Kidney capillary endothelial cell (primary cell): ENCODE data around the gene EPPIN.

Experiments
- DNase-seq: peaks from one replicate; pipeline ENCODE4 v3.0.0-alpha.2; 2018; ENCODE audit warnings: low spot score

EPPIN gene

DNA sequence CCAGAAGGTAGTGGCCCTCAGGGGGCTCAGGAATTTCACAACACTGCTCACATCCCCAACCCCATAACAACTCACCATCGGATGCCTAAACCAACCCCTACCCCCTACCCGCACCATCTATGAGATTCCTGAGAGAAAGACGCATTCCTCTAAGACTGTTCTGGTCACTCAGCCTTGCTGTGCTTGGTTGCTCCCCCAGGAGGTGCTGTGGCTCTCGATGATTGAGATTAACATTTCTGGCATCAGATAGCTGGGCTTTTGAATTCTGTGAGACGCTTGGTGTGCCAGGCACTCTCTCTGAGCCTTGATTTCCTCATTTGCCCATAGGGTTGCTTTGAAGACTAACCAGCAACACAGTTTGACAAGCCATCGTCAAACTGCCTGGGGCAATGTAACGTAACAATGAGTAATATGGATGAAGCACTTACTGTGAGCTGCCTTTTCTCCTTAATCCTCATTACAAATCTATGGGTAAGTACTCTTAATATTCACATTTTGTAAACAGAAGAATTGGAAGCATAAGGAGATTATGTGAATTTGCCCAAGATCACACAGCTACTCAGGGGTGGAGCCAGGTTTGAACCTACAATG lies 8.9 kb downstream of the EPPIN start:
- no peak for DNase-seq

DNA sequence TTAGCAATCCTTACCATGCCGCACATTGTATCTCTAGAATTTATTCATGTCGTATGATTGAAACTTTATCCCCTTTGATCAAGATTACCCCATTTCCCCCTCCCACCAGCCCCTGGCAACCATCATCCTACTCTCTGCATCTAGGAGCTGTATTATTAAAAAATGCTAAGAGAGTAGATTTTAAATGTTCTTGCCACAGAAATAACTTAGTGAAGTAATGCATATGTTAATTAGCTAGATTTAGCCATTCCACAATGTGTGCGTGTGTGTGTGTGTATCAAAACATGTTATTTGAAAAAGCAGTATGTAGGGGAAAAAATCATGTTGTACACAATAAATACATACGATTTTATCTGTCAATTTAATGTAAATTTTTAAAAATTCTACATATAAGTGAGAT lies 19.9 kb downstream of the EPPIN start:
- DNase-seq: no peak

DNA sequence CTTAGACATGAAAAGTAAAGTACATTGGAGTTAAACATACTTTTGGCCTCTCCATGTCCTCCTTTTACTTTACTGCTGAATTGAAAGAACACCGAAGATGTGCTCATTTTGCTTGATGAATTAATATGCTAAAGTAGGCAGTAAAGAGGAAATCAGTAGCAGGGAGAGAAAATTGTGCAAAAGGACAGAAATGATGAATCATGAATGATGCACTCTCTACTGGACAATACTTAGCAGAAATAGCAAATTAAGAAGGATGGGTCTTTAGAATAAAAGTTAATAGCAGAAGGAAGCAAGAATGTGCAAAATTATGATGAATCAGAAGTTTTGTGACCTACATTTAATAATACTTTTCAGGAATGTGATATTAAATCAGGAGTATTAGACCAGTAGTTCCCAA lies 23.4 kb downstream of the EPPIN start:
- no peak for DNase-seq

DNA sequence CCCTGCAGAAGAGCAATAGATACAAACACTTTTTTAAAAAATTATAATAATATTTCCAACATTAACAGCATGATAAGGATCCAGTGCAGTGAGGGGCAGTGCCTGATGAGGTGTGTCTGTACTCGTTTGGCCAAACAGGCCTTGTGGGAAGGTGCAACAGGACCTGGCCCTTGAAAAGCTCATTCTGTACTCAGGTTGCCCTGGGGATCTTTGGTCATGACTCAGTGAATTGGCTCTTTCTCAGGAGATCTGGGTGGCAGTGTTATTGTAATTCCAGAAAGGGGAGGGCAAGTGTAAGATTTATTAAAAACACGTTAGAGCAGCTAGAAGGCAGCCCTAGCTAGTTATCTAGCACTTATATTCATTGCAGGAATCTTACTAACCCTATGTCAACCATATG lies 28.9 kb downstream of the EPPIN start:
- no peak for DNase-seq

DNA sequence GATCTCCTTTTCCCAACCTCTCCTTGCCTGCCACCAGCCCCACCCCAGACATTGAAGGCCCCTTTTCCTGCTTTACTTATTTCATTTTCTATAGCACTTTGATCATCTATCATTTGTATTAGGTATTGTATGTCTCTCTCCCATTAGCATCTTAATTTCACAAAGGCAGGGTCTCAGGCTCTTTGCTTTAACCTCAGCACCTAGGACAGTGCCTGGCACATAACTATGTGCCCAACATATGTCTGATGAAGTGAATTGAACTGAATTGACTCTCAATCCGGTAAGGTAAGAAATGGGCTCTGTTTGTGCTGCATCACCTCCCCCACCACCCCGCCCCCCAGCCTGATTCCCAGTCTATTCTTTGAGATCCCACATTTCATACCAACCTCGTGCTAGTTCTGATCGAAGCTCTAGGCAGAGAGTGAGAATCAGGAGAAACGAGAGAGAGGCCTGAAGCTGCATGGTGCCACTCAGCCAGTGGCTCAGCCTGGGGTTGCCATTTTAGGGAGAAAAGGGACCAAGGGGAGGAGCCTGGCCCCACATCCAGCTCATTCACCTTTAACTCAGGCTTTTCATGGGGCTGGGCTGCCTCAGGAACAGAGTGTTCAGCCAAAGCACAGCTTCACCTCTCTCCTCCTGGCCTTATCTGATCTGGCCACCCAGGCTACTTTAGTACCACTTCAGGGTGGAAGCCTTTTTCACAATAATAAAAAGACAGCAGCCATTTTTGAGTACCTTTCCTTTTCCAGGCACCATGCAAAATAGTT lies 31.9 kb downstream of the EPPIN start, which contains the start of gene SPINT3:
TSS of gene SPINT3 (minus strand) at position 476 of the 767 bp plus-strand sequence. CDS start at position 462, 14 bp downstream.
- no peak for DNase-seq

DNA sequence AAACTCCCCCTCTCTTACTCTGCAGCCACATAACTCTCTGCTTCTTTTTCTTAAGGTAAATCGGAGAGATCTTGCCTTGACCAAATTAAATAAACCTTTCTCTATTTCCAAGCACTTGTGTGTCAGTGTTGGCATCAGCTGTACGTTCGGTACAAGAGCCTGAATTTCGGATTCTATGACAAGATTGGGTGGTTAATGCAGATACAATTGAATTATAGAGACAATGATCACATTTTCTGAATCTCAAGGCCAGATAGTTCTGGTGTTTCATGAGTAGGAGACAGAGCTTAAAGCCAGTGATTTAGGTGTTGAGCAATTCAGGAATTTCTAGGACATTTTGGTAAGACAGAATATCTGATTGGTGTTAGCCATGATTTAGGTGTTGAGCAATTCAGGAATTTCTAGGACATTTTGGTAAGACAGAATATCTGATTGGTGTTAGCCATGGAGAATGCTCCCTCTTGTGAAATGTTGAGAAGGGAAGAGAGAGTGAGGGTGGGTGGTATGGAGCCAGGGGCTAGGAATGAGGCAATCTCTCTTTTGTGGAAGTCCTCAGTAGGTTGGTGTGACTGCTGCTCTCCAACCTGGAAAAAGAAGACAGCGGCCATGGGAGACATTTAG lies 36.8 kb downstream of the EPPIN start:
- DNase-seq: no peak

DNA sequence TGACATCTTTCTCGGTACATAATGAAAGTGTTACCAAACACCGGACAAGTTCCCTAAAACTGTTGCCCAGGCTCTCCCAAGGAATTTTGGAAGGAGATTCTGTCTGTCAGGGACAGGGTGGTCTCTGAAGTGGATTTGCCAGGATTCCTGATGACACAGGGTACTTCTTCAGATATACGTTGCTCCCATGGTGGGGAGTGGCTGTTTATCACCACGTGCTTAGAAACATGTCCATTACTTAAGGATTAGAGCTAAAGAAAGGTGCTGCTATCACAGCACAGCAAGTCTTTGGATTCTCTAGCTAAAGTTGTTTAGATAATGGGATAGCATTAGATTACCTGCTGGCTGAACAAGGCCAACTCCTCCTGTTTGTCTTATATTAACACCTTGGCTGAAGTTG lies 38.1 kb downstream of the EPPIN start:
- DNase-seq: no peak

DNA sequence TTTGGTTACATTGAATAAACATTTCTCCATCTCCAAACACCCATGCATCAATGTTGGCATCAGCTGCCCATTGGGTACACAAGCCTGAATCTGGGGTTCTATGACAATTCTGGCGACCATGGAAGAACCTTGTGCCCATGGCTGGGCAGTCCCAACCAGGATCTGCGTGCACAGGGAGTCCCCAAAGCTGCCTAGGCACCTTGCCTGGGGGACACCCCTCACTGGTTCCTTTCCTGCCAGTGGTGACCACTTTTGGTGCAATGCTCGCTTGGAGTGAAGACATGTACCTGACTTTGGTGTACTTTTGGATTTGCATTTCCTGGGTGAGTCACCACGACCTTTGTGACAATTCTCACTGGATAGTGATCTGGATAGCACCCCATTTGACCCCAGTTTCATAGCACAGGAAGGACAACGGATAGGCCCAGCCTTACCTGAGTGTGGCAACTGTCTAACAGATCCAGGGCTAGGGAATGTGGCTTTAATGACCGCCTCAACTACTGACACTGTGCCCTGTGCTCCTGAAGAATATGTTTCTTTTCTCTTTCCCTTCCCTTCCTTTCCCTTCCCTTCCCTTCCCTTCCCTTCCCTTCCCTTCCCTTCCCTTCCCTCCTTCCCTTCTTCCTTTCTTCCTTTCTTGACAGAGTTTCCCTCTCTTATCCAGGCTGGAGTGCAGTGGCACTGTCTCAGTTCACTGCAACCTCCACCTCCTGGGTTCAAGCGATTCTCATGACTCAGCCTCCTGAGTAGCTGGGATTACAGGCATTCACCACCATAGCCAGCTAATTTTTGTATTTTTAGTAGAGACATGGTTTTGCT lies 38.9 kb downstream of the EPPIN start:
- DNase-seq: no peak

DNA sequence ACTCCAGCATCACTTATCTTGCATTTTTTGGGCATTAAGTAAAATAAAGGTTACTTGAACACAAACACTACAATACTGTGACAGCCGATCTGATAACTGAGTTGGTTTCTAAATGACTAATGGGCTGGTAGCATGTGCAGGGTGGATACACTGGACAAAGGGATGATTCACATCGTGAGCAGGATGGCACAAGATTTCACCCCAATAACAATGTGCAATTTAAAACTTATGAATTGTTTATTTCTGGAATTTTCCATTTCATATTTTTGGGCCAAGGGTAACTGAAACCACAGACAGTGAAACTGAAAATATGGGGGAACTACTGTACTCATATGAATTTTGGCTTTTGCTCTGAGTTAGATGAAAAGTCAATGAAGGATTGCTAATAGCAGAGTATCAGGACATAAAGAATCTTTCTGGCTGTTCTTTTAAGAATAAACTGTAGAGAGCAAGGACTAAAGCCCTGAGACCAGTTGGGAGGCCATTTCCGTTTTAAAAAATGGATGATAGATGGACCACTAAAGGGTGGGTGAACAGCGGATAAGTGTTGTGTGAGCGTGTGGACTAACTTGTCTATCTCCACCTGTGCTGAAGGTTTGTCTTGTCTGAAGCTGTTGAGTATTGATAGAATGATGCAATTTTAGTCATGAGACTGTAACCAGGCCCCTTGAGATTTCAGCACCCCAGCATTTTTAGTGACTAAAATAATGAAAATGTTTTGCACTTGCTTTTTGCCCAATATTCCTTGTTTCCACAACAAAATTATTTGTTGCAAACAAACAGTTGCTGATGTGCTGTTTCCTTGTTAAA lies 40.0 kb downstream of the EPPIN start:
- DNase-seq: no peak

DNA sequence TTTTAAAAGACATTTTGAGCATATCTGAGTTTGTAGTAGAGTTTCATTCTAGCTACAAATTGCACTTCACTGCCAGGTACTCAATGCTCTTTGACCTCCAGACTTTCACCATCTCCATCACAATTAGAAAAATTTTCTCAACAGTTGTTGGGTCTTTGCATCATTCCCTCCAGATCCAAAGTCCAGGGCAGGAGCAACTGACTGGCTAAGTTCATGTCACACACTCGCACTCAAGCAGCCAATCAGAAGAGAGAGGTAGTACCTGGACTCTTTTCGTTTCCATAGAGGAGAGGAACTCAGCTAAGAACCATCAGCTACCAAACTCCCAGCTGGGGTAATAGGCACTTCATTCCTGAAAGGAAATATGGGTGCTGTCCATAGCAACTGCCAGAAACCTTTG lies 40.8 kb downstream of the EPPIN start:
- DNase-seq: no peak

DNA sequence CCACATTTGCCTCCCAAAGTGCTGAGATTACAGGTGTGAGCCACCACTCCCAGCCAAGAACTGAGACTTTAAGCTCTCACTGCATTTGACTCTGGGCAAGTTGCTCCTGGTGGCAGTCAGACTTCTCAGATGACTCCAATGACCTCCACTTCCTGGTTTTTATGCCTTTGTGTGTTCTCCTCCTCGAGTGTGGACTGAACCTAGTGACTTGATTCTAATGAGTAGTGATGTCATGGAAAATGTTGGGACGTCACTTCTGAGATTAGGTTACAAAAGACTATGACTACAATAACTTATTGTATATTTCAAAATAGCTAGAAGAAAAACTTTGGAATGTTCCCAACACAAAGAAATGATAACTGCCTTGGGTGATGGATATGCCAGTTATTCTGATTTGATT lies 43.8 kb downstream of the EPPIN start:
- DNase-seq: no peak

DNA sequence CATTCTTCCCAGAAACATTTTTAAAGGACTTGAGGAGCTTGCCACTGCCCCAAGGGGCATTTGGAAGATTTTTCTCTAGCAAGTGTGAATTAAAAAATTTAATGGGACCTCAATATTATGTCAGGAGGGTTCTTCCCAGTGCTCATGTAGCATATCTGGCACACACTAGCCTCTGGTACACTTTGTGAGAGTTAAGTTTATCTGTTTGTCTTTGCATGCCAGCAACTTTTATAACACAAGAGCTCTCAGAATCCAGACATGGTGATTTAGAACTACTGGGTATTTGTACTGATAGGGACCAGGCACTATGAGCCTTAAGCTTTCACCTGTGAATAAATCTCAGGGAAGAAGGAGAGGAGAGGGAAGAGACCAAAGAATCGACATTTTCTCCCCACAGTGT lies 44.6 kb downstream of the EPPIN start:
- no peak for DNase-seq

DNA sequence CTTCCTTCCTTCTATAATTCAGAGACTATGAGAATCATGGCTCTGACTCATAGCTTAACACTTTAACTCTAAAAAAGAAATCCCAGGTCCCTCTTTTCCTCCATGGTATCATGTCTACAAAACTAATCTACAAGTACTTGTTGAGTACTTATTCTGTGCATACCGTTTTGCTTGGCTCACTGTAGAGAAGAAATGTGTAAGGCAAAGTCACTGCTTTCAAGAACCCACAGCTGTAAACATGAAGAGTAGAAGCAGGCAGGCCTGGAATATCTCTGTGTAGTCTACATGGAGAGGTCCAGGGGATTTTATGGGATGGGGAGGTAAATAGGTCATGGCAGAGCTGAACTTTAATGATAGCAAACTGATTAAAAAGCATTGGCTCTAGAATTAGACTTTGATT lies 45.6 kb downstream of the EPPIN start:
- no peak for DNase-seq

DNA sequence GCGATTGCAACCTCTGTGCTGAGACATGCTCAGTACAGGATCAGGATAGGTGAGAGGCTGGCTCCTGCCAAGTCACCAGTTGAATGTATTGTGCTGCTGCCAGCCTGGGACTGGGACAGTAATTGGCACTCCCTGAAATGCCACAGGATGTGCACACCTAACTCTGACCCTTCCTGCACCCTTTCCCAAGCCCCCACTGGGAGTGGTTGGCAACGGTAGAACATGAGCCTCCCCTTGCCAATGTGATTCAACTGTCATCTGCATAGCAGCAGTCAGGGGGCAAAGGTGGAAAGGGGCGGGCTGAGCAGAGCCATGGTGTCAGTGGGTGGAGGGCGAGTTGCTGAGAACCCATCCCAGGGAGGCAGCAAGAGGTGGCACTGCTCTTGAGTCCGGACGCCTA lies 47.2 kb downstream of the EPPIN start:
- DNase-seq: no peak

DNA sequence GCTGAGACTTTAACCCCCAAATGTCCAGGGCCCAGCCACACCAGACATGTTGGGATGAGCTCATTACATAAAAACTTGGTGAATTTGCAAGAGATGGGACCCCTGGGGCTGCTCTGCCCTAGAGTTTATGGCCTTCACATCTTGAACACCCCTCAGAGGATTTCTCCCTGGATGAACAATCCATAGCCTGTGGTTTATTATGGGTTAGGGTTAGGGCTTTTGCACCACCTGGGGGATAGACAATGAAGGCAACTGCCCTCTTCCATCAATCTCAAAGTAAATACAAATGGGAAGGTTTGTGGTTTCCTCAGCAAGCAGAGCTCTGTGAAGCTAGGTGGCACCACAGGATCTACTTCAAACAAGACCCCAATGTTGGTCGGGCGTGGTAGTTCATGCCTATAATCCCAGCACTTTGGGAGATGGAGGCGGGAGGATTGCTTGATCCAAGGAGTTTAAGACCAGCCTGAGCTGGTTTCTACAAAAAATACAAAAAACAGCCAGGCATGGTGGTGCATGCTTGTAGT lies 49.2 kb downstream of the EPPIN start:
- DNase-seq: no peak

DNA sequence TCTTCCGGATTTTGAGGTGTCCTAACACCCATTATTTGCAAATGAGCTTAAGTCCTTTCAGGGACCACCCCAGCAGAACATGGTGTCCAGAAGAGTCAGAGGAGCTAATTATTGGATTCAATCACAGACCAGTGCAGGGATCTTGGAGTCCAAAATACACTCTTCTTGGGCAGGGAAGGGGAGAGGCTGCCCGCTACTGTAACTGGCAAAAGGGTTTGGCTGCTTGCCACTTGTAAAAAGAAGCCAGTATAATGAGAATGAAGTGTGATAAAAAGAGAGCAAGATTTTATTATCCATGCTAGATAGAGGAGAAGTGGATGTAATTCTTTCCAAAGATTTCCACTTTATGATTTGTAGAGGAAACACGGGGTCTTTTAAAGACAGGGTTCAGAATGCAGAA lies 51.0 kb downstream of the EPPIN start:
- no peak for DNase-seq

DNA sequence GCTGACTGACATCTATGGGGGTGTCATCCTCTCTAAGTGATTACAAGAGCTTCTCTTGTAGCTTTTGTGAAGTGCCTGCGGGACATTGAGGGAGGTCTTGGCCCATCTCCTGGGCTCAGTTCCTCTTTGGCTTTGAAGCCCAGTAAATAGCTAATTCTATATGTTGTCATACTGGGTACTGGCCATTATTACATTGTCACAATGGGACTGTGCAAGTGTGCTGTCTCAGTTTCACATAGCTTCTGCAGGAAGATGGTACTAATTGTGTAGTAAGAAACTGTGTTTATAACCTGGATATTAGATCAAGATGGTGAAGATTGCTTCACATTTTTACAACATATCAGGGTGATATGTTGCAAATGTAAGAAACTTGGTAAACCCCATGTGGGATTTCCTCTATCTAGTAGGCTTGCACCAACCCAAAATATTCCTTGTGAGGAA lies 51.7 kb downstream of the EPPIN start:
- no peak for DNase-seq
